ENCODE results near the gene PRDX4. TPM values are rescaled to one million over a fixed set of nuclear protein-coding genes. Genes with fewer than 3 reads are reported as not detected.

The PRDX4 gene
- total RNA-seq, 2 experiments from 2014 or later = 46.0 to 88.0 TPM

DNA sequence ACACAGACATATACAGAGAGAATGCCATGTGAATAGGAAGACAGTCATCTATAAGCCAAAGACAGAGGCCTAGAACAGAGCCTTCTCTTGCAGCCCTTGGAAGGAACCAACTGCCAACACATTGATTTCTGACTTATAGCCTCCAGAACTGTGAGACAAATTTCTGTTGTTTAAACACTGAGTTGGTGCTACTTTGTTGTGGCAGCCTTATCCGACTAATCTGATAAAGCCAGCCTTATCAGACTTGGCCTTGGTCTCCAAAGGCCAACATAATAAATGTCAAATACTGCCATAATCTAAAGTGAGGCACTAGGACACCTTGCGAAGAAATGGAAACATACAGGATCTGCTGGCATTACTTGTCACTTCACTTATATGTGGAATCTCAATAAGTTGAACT is 24.3 kb upstream of the PRDX4 start:
- no peaks in the 10 kb centered on the region for H3K36me3 ChIP-seq (ENCODE audit: insufficient read depth, low read length)
- intact Hi-C loops (cut with micrococcal nuclease; ENCODE audit: unreplicated experiment) = no loop called here
- H3K9me2 ChIP-seq (ENCODE audit: insufficient read depth, low read length) = no peaks in the 10 kb centered on the region

DNA sequence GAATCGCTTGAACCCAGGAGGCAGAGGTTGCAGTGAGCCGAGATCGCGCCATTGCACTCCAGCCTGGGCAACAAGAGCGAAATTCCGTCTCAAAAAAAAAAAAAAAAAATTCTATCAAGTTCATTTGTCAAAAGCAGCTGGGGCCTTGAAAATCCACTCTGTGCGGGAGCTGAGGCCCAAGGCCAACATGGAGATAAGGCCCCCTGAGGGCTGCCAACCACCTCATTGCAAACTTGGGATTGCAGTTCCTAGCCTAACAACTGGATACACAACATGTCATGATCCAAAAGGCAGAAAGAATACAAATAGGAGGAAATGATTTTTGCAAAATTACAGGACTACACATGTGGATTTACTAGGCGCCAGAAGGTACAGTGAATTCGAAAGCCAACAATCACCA is 22.5 kb upstream of the PRDX4 start:
- H3K27ac ChIP-seq (ENCODE audit: low read depth, low read length, poor library complexity, severe bottlenecking) = no peak overlapping the region
- H3K79me2 ChIP-seq (ENCODE audit: insufficient read depth, low read depth, low read length) = no peaks in the 10 kb centered on the region
- intact Hi-C loops (cut with micrococcal nuclease; ENCODE audit: unreplicated experiment) = no loop called here
- ChIA-PET POLR2A (no interaction called here), CTCF (ENCODE audit: unreplicated experiment) (no interaction called here)
- H3K4me1 ChIP-seq (ENCODE audit: insufficient read depth, low read length, poor library complexity, severe bottlenecking) = no peaks in the 10 kb centered on the region
- H2AFZ ChIP-seq (ENCODE audit: low read length) = no peak overlapping the region
- no peak overlapping the region for H3K4me3 ChIP-seq (ENCODE audit: low read depth, low read length, poor library complexity, severe bottlenecking)
- H4K20me1 ChIP-seq (ENCODE audit: insufficient read depth, low read length) = no peaks in the 10 kb centered on the region
- H3K9me3 ChIP-seq (ENCODE audit: low read length) = no peaks in the 10 kb centered on the region
- DNase-seq (ENCODE audit: low spot score) = no peak
- H3K36me3 ChIP-seq (ENCODE audit: insufficient read depth, low read length) = no peaks in the 10 kb centered on the region
- TF ChIP-seq, protein P1, sequence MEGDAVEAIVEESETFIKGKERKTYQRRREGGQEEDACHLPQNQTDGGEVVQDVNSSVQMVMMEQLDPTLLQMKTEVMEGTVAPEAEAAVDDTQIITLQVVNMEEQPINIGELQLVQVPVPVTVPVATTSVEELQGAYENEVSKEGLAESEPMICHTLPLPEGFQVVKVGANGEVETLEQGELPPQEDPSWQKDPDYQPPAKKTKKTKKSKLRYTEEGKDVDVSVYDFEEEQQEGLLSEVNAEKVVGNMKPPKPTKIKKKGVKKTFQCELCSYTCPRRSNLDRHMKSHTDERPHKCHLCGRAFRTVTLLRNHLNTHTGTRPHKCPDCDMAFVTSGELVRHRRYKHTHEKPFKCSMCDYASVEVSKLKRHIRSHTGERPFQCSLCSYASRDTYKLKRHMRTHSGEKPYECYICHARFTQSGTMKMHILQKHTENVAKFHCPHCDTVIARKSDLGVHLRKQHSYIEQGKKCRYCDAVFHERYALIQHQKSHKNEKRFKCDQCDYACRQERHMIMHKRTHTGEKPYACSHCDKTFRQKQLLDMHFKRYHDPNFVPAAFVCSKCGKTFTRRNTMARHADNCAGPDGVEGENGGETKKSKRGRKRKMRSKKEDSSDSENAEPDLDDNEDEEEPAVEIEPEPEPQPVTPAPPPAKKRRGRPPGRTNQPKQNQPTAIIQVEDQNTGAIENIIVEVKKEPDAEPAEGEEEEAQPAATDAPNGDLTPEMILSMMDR (conservative IDR thresholded peaks at IDR 0.05; ENCODE audit: low read length) = no peak
- TF ChIP-seq EZH2phosphoT487 (IDR thresholded peaks at IDR 0.05; ENCODE audit: borderline replicate concordance, low read depth, low read length) = no peak
- no peak overlapping the region for H3K4me2 ChIP-seq (ENCODE audit: low read length)
- BruUV-seq (replicated peaks) = no TSS peak
- H3K9me2 ChIP-seq (ENCODE audit: insufficient read depth, low read length) = no peaks in the 10 kb centered on the region

More for the DNA sequence above, 24.3 kb upstream of the PRDX4 start:
- H4K20me1 ChIP-seq (ENCODE audit: insufficient read depth, low read length) = no peaks in the 10 kb centered on the region
- ChIA-PET CTCF (ENCODE audit: unreplicated experiment) (no interaction called here), POLR2A (no interaction called here)
- no peak overlapping the region for H3K4me3 ChIP-seq (ENCODE audit: low read depth, low read length, poor library complexity, severe bottlenecking)
- no peak for TF ChIP-seq EZH2phosphoT487 (IDR thresholded peaks at IDR 0.05; ENCODE audit: borderline replicate concordance, low read depth, low read length)
- TF ChIP-seq, protein P1 (conservative IDR thresholded peaks at IDR 0.05; ENCODE audit: low read length) = no peak
- no peaks in the 10 kb centered on the region for H3K4me1 ChIP-seq (ENCODE audit: insufficient read depth, low read length, poor library complexity, severe bottlenecking)
- H3K27ac ChIP-seq (ENCODE audit: low read depth, low read length, poor library complexity, severe bottlenecking) = no peak overlapping the region
- no peak overlapping the region for H2AFZ ChIP-seq (ENCODE audit: low read length)
- H3K79me2 ChIP-seq (ENCODE audit: insufficient read depth, low read depth, low read length) = no peaks in the 10 kb centered on the region
- no TSS peak for BruUV-seq (replicated peaks)
- H3K4me2 ChIP-seq (ENCODE audit: low read length) = no peak overlapping the region
- no peak for DNase-seq (ENCODE audit: low spot score)
- no peaks in the 10 kb centered on the region for H3K9me3 ChIP-seq (ENCODE audit: low read length)

DNA sequence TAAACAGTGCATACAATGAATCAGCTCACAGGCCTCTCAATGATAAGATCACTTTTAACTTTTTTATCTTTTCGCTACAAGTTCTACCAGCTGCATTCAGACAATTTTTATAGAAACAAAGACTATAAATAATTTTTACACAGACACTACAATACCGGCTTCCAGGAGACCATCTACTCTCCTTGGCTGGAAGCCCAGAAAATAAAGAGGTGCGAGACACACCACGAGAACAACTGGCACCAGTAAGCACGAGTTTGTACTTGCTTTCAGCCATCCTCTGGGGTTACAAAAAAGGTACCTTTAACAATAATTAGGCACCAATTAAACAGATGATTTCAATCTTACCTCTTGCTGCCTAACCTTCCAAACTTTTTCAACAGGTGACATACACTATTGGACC is 11.2 kb upstream of the PRDX4 start:
- BruUV-seq (replicated peaks) = no TSS peak
- Histone ChIP-seq H3K36me3 (ENCODE audit: insufficient read depth, low read length) (no peaks in the 10 kb centered on the region), H3K9me3 (ENCODE audit: low read length) (no peaks in the 10 kb centered on the region), H3K27ac (ENCODE audit: low read depth, low read length, poor library complexity, severe bottlenecking) (no peak overlapping the region), H3K4me1 (ENCODE audit: insufficient read depth, low read length, poor library complexity, severe bottlenecking) (peaks cover 13% of the 10 kb centered on the region), H3K79me2 (ENCODE audit: insufficient read depth, low read depth, low read length) (no peaks in the 10 kb centered on the region), H3K4me3 (ENCODE audit: low read depth, low read length, poor library complexity, severe bottlenecking) (no peak overlapping the region), H4K20me1 (ENCODE audit: insufficient read depth, low read length) (no peaks in the 10 kb centered on the region), H3K4me2 (ENCODE audit: low read length) (no peak overlapping the region), H3K9me2 (ENCODE audit: insufficient read depth, low read length) (no peaks in the 10 kb centered on the region), H2AFZ (ENCODE audit: low read length) (no peak overlapping the region)
- TF ChIP-seq, protein P1 (conservative IDR thresholded peaks at IDR 0.05; ENCODE audit: low read length) = no peak
- no peak for DNase-seq (ENCODE audit: low spot score)
- intact Hi-C loops (cut with micrococcal nuclease; ENCODE audit: unreplicated experiment) = no loop called here
- ChIA-PET CTCF (ENCODE audit: unreplicated experiment) (no interaction called here), POLR2A (no interaction called here)
